IMR-90 (cell line): ENCODE results near the gene SIM2.

Experiments
- BHLHE40 ChIP-seq: fragments of 150-350 bp; IDR thresholded peaks from 2 replicates; pipeline ENCODE4 v1.6.1; 2016; ENCODE audit warnings: mild to moderate bottlenecking, low read depth, low read length
- CEBPB ChIP-seq: IDR thresholded peaks from 2 replicates; pipeline ENCODE4 v1.6.1; 2012; ENCODE audit warnings: low read depth, low read length, improper control_type of control experiment
- CHD1 ChIP-seq: IDR thresholded peaks from 2 replicates; pipeline ENCODE4 v1.6.1; 2012; ENCODE audit warnings: low read depth, low read length, improper control_type of control experiment
- CTCF ChIP-seq: conservative IDR thresholded peaks from 2 replicates; pipeline ENCODE4 v1.5.1; 2012; ENCODE audit warnings: mild to moderate bottlenecking, low read depth, low read length, improper control_type of control experiment
- POLR2A ChIP-seq: IDR thresholded peaks from 2 replicates; pipeline ENCODE4 v1.6.1; 2012; ENCODE audit warnings: mild to moderate bottlenecking, low read depth, low read length
- RFX5 ChIP-seq: IDR thresholded peaks from 2 replicates; pipeline ENCODE4 v1.8.0; 2012; ENCODE audit warnings: low read depth, mild to moderate bottlenecking, low read length, moderate library complexity
- SMC3 ChIP-seq: fragments of 150-350 bp; IDR thresholded peaks from 2 replicates; pipeline ENCODE4 v1.6.1; 2016; ENCODE audit warnings: low read depth, mild to moderate bottlenecking, antibody characterized with exemption, low read length, moderate library complexity

DNA sequence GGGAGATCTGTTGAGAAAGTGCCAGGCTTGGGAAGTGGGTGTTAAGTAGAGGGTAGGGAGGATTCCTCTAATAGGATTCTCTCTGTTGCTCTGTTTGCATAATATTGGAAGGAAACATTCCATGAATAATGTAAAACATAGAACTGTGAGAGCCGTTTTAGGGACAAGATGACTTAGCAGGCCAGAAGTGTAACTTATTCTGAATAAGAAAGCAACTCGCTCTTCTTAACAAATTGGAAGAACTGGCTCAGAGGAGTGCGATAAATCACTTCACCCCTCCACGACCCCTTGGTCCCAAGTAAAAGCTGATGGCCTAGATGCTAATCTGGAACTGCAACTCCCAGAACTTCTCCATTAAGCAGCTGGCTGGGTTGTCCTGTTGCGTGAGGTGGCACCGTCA, 19.1 kb downstream of the SIM2 start:
- no peak for TF ChIP-seq CTCF
- no peak for TF ChIP-seq POLR2A
- TF ChIP-seq RFX5 = no peak
- TF ChIP-seq SMC3 = no peak
- TF ChIP-seq CEBPB = no peak
- TF ChIP-seq BHLHE40 = no peak
- TF ChIP-seq CHD1 = no peak
